GM19238 (cell line): ENCODE results near the gene CACNB1.

Experiments
- DNase-seq: peaks from one replicate; pipeline ENCODE4 v3.0.0; 2011; ENCODE audit warnings: low spot score; ENCODE audit not compliant: insufficient read length

CACNB1 gene

GRCh38 chr17:39197380-39198185, at the start of gene CACNB1:
CACNB1 (minus strand) TSS chr17:39197669; CDS start chr17:39197495, 174 bp downstream.
- DNase-seq: peak; percentile 78

DNA sequence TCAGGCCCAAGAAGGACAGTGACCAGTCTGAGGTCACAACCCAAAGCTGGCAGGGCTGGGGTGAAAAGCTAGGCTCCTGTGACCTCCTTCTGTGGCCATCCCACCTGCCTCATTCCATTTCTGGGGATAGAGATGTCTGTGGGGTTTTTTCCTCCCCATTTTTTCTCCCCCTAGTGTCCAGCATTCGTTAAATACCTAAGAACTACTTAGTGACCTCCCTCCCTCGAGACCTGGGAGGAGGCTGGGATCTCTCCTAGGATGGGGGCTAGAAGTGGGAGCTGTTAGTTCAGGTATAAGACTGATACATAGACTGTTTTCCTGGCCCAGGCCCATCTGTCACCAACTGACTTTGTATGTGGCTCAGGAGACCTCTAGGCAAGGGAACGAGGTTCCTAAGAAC, 48.8 kb upstream of the CACNB1 start:
- no peak for DNase-seq

DNA sequence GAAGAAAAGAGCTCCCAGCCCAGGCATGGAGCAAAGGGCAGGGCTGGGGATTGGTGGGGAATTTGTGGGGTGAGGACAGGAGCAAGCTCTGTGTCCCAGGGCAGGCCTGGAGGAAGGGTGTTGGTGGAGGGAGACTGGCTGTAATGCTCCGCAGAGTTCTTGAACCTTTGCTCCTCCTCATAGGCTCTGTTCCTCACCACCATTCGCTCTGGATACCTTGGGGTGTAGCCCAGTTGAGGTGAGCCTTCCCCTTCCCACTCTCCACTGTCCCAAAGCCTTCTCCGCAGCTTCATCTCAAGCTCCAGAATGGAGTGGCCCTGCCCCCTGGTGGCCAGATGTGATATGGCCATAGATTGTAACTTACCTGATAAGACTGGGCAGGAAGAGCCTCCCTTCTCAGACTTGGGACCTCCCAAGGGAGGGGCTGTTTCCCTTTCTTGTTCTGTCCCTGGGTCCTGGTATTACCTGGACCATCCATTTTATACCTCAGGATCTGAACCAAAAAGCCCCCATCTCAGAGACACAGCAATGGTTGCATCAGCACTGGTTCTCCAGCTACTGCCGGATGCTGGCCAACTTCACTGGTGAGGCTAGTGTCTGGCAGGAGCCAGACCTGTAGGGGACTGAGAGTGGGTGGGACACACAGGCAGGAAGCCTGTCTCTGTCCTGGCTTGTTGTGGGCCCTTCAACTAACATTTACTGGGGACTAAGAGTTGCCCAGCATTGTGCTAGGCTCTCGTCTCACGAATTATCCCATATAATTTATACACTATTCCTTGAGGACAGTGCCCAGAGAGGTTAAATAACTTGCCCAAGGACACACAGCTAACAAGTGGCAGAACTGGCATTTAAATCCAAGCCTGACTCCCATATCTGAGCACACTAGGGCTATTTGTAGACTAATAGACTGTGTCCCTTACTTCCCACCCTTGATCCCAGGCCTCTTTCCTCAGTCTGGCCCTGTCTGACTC, 47.4 kb upstream of the CACNB1 start:
- peak; percentile 72 for DNase-seq

DNA sequence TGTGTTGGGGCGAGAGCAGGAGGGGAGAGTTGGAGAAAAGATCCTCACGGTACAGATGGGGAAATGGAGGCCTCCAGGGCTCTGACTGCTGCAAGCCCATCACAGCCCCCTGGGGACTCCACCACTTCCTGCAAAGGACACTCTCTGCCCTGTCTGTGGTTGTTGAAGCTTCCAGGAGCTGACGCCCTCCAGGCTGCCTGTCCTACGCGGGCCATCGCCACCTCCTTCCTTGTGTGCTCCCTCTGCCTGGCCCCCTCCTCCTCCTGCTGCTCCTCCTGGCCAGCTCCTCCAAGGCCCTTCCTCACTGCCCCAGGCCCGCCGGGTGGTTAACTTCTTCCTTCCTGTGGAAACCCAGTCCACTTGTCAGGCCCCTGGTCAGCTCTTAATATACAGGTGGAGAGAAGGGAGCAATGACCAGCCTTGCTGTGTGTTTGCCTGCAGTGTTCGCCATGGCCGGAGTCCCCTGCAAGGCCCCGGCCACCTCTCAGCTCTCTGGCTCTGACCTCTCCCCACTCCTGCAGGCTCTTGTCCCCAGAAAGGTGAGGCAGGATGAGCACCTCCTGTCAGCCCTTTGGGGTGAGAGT, 46.6 kb upstream of the CACNB1 start:
- no peak for DNase-seq

GRCh38 chr17:39243155-39243554, 45.7 kb upstream of the CACNB1 start:
- no peak for DNase-seq

DNA sequence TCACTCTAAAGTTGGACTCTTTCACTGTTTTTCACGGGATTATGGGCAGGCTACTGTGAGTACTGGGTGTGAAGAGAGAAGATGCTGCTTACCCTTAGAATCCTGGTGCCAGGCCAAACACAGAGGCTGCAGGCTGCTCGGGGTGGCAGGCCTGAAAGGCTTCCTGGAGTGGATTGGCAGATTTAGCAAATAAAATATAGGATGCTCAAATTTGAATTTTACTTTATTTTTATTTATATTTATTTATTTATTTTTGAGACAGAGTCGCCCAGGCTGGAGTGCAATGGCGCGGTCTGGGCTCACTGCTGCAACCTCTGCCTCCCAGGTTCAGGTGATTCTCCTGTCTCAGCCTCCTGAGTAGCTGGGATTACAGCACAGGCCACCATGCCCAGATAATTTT, 43.2 kb upstream of the CACNB1 start:
- DNase-seq: no peak

GRCh38 chr17:39239640-39240314, 42.3 kb upstream of the CACNB1 start:
- peak; percentile 58 for DNase-seq

- no peak for DNase-seq
Observed at GRCh38 chr17:39238311-39238972, 41.0 kb upstream of the CACNB1 start.

- DNase-seq: no peak
Observed at GRCh38 chr17:39237586-39237985, 40.1 kb upstream of the CACNB1 start.

DNA sequence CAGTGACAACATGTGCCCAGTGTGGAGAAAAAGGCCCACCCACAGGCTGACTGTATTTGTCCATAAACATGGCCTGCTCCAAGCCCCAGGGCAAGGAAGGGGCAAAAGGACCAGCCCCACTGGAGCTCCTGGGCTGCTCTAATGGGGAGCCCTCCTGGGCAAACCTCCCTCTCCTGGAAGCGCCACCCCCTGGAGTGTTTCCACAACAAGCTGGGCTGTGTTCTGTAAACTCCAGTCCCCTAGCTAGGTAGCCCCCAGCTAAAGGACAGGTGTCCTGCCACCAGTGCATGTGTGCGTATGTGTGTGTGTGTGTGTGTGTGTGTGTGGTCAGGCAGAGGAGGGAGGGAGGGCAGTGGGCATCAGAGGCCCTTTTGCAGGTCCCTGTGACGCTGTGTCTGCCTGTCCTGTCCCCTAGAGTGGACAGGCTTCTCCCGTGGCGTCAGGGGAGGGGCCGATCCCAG, 39.5 kb upstream of the CACNB1 start:
- no peak for DNase-seq

DNA sequence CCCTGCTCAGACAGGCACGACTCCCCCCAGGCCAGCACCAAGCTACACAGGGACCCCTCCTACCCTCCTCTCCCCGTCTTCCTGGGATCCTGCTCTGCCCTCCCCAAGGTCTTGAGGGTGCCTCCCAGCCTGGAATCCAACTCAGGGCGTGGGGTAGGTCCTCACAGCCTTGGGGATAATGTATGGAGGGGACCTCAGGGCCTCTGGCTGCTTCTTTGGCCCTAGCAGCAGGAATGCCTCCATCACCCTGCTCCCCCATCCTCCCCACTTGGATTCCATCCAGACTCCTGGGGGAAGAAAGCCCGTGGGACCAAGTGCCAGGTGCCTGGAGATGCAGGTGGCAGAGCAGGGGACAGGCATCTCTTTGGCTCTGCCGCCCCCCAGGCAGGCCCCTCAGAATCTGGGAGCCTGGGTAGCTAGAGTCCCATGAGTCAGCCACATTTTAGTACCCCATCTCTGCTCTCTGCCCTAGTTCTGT, 39.0 kb upstream of the CACNB1 start:
- no peak for DNase-seq

GRCh38 chr17:39235555-39236449, 38.3 kb upstream of the CACNB1 start:
- peak; percentile 56 for DNase-seq

DNA sequence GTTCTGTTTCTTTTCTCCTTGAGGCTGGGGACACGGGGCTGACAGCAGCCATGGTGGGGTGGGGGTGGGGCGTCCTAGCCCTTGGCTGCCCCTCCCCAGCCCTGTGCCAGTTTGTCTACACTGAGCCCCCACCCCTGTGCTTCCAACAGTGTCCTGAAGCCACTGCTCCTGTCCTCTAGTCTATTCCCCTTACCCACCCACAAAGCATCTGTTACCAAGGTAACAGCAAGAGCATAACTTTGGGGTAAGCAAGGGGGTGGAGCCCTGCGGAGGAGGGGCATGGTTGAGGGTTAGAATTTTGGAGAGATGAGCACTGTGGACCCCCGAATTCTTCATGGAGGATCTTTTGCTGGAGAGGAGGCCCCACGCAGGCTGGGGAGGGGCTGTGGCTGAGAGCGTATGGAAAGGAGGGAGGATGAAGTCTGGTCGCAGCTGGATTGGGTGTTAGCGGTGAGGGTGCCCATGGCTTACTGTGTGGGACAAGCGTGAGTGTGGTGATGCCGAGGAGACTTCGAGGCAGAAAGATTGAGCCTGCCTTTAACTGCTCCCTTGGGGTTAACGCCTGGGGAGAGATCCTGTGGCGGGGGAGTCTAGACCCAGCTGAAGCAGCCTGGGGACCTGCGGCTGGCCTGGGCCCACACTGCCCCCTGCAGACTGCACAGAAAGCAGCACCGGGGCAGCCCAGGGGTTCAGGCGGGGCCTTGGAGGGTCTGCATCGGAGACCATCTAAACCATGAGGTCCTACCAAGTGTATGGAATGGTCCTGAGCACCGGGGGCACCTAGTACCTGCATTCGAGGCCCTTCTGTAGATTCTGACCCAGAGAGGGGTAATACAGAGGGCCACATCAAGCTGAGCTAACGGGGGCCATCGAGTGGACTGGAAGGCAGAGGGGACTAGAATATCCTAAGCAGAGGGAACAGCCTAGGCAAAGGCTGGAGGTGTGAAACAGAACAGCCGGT, 34.4 kb upstream of the CACNB1 start:
- DNase-seq: peak; percentile 79

DNA sequence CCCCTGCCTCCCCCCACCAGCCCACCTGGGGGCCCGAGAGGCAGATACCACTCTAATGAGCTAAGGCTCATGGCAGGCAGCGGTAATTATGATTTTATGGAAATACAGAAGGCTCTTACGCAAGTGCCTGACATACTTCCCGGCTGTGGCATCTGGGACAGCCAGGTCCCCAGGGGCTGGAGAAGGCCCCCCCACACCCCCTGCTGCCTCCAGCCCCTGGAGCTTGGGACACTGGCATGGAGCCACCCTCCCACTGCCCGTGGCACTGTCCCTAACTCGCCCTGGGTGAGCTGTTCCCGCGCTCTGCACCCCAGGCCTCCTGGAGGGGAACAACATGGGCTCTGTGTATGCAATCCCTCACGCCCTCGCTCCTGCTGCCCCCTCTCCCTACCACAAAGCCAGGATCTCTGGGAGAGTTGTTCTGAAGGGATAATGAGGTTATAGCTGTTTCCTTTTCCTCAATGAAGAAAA, 33.7 kb upstream of the CACNB1 start:
- DNase-seq: no peak

- DNase-seq: no peak
Observed at GRCh38 chr17:39230361-39230760, 32.9 kb upstream of the CACNB1 start.

DNA sequence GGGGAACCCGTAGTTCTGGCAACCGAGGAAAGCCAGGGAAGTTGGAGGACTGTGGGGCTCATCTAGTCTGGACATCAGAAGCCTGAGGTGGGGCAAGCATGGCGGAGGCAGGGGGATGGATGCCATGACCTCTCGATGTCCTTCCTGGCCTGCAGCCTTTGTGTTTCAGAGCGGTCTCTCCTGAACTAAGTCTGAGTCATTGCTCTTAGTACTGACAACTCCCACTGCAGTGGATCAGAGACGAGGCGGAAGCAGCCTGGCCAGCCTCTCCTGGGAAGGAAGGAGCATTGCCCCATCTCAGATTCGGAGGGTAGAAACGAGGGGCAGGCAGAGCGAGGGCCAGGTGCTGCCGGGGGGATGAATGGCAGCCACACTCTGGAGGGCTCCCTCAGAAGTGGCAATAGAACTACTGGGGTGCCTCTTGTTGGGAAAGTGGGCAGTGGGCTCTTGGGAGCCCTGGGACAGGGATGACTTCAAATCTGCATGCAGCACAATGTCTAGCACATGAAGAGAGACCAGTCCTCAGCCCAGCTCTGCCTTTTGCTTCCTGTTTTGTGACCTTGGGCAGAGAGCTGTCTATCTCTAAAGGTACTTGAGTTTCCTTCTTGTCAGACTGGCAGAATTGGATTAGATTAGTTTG, 31.9 kb upstream of the CACNB1 start:
- DNase-seq: no peak

GRCh38 chr17:39227364-39227919, 30.0 kb upstream of the CACNB1 start:
- no peak for DNase-seq
